ENCODE measurements around the gene QPCT. TPM values are rescaled to one million over a fixed set of nuclear protein-coding genes. Genes with fewer than 3 reads are reported as not detected.
"Not testable (repeated sequence)": the region's sequence is repeated elsewhere in the genome, so short reads cannot be mapped to it uniquely, and the experiment has no call there.

QPCT gene
- total RNA-seq, 1 donor from 2014 or later: 52.3 TPM

DNA sequence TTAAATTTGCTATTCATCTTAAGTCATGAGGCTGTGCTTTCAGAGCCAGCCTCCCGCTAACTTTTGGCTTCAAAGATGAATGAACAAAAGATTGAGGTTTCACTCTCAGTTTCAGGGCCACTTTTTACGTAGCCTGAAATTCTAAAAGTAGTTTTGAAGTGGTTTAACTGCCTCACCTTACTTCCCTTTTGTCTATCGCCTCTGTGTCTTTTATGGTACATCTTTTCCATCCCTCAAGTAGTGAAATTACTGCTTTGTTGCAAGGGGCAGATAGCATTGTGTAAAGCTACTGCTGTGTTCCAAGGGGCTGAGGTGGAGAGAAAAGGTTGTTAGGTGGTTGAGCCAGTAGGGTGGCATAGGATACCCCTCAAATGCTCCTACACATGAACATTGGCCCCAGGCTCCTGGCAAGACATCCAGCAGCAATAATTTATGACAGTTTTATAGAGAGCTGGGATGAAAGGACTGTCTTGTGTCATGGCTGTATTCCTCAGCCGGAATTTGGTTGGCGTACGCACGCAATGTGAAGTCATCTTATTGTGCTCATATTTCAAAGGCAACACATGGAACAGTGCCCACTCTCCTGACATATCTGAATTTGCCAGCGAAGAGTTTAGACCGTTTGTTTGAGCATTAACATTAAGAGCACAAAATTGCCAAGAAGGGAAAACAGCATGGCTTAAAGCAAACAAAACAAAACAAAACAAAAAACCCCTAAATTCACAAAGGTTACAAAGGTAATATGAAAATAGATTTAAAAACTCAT is 32.2 kb downstream of the QPCT start:
- DNase-seq (ENCODE audit: low read depth): no peak
- TF ChIP-seq, protein P1, sequence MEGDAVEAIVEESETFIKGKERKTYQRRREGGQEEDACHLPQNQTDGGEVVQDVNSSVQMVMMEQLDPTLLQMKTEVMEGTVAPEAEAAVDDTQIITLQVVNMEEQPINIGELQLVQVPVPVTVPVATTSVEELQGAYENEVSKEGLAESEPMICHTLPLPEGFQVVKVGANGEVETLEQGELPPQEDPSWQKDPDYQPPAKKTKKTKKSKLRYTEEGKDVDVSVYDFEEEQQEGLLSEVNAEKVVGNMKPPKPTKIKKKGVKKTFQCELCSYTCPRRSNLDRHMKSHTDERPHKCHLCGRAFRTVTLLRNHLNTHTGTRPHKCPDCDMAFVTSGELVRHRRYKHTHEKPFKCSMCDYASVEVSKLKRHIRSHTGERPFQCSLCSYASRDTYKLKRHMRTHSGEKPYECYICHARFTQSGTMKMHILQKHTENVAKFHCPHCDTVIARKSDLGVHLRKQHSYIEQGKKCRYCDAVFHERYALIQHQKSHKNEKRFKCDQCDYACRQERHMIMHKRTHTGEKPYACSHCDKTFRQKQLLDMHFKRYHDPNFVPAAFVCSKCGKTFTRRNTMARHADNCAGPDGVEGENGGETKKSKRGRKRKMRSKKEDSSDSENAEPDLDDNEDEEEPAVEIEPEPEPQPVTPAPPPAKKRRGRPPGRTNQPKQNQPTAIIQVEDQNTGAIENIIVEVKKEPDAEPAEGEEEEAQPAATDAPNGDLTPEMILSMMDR (conservative IDR thresholded peaks at IDR 0.05; ENCODE audit: low read depth, low read length): no peak
- no peak overlapping the region for H3K4me3 ChIP-seq (ENCODE audit: low read depth, low read length)

DNA sequence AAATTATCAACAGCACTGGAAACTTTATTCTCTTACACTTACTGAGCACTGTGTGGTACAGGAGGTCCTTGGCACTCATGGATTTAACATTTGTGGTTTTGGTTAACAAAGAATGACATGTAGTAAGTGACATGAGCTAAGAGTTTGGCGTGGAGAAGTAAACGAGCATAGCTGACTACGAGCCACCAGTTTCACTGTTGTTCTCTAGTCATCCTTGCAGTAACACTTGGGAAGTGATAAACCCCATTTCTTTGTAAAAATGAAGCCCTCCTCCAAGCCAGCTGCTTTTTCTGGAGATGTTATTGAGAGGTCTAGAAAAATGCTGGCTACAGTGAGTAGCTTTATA is 32.7 kb downstream of the QPCT start:
- DNase-seq (ENCODE audit: low read depth): no peak
- no peak overlapping the region for H3K4me3 ChIP-seq (ENCODE audit: low read depth, low read length)

DNA sequence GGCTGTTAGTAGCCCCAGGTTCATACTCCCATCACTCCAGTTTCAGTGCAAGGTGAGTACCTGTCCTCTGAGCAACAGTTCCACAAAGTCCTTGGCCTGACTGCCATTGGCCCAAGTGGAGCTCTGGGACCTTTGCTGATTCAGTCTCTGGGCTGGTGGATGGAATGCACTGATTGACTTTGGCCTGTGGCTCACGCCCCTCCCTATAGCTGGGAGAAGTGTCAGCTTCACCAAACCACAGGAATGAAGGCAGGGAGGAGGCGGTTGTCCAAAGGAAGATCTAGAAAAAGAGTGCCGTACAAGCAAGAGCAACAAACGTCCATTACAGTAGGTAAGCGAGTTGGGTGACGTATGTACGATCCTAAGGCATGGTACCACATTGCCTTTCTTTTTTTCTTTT is 34.0 kb downstream of the QPCT start:
- TF ChIP-seq, protein P1 (conservative IDR thresholded peaks at IDR 0.05; ENCODE audit: low read depth, low read length): no peak
- no peak overlapping the region for H3K4me3 ChIP-seq (ENCODE audit: low read depth, low read length)
- DNase-seq (ENCODE audit: low read depth): no peak

More for the DNA sequence above, 32.7 kb downstream of the QPCT start:
- TF ChIP-seq, protein P1 (conservative IDR thresholded peaks at IDR 0.05; ENCODE audit: low read depth, low read length): no peak

DNA sequence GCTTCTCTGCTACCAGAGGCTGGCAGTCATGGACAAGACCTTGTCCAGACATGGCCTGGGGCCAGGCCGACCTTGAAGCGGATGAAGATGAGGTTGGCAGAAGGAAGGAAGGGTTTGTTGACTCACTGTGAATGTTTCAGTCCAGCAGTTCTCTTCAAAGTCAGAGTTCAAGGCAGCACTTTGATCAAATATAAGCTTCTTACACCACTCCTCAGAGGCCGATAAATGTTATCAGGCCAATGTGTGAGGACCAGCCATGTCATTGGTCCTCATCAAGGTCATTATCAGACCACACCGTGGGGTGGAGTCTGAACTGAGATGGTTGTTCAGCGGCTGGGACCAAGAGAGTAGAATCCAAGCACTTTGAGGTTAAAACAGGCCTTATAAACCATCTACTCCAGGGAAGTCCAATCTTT is 35.5 kb downstream of the QPCT start:
- no peak for DNase-seq (ENCODE audit: low read depth)
- TF ChIP-seq, protein P1 (conservative IDR thresholded peaks at IDR 0.05; ENCODE audit: low read depth, low read length): no peak

DNA sequence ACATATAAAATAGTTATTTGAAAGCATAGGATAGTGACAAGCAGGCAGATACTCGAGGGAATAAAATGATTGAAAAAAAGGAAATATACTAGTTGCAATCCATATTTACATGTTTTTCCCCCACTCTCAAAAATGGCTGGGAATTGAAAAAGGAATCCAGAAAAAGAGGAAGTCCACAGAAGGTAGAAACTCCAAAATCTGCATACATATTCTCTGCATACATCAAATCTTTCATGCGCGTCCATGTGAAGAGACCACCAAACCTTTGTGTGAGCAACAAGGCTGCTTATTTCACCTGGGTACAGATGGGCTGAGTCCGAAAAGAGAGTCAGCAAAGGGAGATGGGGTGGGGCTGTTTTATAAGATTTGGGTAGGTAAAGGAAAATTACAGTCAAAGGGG is 36.4 kb downstream of the QPCT start:
- not testable (repeated sequence) for H3K4me3 ChIP-seq (ENCODE audit: low read depth, low read length); DNase-seq (ENCODE audit: low read depth)

More for the DNA sequence above, 35.5 kb downstream of the QPCT start:
- H3K4me3 ChIP-seq (ENCODE audit: low read depth, low read length): no peak overlapping the region

DNA sequence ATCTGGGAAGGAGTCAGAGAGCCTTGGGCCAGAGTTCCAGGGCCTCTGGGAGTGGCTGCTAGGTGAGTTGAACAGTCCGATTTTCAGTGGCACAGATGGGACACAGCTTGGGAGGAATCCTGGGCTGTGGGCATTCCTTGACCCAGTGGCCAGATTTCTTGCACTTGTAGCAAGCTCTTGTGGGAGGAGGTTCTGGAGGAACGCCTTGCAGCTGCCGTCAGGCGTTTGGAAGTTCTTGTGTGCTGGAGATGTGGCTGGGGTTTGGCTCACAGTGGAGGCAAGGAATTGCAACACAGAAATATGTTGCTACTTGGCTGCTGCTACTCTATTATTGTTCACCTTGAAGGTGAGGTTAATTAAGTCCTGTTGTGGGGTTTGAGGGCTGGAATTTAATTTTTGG is 39.8 kb downstream of the QPCT start:
- not testable (repeated sequence) for H3K4me3 ChIP-seq (ENCODE audit: low read depth, low read length); DNase-seq (ENCODE audit: low read depth)

DNA sequence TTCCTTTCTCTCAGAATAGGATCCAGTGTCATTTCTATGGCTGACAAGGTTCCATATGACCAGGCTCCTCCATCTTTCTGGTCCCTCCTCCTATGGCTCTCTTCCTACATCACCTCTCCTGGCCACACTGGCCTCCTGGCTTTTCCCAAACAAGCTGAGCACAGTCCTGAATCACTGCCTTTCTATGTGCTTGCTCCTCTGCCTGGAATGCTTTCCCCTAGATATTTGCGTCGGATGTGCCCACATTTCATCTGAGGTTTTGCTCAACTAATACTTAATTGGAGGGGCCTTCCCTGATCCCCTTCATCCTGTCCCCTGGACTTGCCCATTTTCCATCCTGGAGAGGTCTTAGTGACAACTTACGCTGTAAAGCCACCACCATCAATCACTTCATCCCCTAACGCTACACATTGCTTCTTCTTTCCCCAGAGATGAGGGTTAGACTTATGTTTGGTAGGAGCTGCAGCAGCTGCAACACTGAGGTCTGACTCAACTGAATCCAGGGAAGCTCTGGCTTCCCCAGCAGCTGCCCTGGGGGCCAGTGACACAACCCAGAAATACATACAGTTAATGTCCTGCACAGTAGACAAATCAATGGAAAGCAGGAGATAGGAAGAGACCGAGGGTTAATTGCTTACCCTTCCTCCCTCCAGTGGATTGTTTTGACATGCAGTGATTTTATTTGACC is 42.9 kb downstream of the QPCT start:
- DNase-seq (ENCODE audit: low read depth): no peak
- TF ChIP-seq, protein P1 (conservative IDR thresholded peaks at IDR 0.05; ENCODE audit: low read depth, low read length): no peak
- H3K4me3 ChIP-seq (ENCODE audit: low read depth, low read length): no peak overlapping the region

DNA sequence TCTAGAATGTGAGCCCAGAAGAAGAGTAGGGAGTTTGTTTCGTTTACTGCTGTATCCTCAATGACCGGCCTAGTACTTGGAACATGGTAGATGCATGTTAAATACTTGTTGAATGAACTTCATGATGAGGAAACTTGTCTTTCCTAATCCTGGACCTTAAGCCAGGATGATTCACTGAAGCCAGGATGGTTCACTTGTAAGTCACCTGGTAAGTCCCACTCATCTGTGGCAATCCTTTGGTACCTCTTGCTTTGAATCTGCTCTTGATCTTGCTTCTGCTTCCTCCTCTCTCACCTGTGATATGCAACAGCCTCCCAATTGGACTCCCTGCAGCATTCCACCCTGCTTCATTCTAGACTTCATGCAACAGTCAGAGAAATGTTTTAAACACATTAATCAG is 43.6 kb downstream of the QPCT start:
- peak; percentile 85 for DNase-seq (ENCODE audit: low read depth)
- TF ChIP-seq, protein P1 (conservative IDR thresholded peaks at IDR 0.05; ENCODE audit: low read depth, low read length): no peak
- H3K4me3 ChIP-seq (ENCODE audit: low read depth, low read length): no peak overlapping the region

All from epithelial cell of proximal tubule (primary cell).